DMS153 treated with DMSO at 0.1 percent for 48 hours (cell line): ENCODE results near the gene AUTS2.

Source experiments
- DNase-seq: peaks from one replicate; lab custom pipeline; 2025; ENCODE audit not compliant: unreplicated experiment; lab: John Stamatoyannopoulos, UW

Gene AUTS2

DNA sequence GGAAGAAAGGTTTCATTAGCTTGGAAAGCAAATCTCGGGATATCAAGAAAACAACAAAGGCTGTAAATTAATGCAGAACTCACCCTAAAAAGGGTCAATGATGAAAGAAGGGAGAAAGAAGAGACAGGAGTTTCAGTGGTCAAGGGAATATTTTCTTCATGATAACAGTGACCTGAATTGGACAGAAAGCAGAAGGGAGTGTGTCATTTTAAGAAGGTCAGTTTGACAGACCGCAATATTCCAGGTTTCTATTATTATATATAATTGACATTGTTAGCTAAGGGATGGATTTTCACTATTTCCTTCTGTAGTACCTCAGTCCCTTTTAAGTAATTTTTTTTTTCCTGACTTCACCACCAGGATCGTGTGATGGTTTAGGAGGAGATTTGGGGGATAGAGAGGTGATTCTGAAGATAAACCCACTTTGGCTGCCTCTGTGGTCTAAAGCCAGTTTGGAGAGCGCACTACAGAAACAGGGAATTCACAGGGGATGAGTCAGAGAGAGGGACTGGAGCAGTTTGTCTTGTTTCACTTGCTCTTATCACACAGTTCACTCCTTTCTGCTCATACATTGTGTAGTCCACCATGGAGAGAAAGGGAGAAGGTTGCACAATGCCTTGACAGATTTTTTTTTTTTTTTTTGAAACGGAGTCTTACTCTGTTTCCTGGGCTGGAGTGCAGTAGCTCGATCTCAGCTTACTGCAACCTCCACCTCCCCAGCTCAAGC lies 417.9 kb downstream of the AUTS2 start:
- DNase-seq: no peak

DNA sequence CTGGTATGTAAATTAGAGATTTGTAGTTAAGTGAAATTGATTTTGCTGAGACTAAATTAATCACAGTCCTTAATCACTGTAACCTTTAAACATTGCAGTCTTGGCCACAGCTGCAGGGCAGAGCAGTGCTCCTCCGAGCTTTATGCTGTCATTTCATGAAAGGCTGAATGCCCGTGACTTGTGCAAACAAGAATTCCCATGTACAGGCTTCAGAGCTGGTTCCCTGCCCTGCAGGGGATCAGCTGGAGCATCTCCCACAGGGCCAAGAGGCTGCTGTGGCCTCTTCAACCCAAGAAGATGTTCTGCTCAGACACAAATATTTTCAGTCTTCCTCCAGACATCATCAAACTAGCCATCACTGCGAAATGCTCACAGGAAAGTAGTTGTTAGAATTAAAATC lies 419.1 kb downstream of the AUTS2 start:
- DNase-seq: no peak

DNA sequence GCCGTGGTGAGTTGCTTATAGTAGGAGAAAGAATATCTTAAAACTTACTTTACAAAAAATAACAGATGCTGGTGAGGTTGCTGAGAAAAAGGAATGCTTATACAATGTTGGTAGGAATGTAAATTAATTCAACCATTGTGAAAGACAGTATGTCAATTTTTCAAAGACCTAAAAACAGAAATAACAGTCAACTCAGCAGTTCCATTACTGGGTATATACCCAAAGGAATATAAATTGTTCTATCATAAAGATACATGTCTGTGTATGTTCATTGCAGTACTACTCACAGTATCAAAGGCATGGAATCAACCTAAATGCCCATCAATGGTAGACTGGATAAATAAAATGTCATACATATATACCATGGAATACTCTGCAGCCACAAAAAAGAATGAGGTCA lies 420.4 kb downstream of the AUTS2 start:
- DNase-seq: no peak

DNA sequence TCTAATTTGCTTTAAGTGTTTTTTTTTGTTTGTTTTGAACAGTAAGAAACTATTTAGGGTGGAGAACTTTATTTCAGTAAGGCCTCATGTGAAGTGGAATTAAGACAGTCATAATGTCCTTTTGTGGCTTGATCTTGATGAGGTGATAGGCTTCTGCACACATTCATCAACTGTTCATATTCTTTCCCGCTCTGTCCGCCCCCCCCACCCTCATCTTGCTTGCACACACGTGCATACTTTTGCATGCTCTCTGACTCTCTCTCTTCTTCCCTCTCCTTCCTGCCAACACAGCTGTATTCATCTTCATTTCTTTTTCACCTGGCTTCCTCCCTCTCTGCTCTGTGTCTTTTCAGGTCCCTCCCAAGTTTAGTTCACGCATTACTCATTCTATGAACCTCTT lies 429.6 kb downstream of the AUTS2 start:
- DNase-seq: no peak

DNA sequence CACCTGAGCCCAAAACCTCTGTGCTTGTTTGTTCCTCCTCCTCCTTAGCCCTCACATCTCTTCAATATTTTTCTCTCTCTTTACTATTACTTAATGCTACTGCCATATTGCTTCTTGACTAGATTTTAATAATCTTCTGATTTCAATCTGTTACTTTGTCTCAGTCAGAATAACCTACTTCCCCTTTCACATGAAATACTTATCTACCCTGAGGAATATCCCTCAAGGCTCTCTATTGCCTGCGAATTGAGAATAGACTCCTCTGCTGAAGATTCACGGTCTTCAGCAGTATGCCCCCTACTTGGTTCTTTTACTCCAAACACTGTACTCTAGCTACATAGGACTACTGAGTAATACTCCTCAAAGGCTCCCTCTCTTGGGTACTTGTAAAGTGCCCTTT lies 430.3 kb downstream of the AUTS2 start:
- no peak for DNase-seq

DNA sequence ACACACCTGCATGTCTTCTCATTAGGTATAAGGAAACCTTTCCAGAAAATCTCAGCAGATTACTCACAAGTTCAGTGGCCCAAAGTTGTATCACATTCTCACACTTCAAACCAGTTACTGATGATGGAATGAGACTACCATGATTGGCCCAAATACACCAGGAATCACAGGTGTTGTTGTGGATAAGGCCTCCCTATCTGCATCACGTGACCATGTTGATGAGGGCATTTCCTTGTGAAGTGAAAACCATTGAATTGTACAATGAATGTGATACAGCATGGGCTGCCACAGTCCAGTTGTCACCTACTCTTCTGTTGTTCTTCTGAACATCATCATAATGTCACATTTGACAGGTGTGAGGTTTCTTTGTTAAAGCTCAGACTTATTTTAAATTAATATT lies 431.7 kb downstream of the AUTS2 start:
- DNase-seq: no peak

DNA sequence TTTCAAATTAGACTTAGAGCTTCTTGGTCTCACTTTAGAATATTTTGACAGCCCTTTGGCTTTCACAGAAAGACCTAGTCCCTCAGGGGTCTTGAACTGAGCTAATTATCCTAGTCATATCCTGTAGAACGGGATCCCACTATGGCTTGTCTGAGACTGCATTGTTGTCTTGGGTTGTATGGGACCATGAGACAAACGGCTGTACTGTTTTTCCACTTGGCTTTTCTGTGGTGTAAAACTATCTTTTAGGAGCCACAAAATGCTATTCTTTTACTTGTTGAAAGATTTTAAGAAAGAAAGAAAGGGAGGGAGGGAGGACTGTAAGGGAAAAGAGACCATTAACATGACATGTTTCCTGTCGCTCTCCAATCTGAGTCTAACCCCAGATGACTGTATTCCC lies 432.5 kb downstream of the AUTS2 start:
- no peak for DNase-seq

DNA sequence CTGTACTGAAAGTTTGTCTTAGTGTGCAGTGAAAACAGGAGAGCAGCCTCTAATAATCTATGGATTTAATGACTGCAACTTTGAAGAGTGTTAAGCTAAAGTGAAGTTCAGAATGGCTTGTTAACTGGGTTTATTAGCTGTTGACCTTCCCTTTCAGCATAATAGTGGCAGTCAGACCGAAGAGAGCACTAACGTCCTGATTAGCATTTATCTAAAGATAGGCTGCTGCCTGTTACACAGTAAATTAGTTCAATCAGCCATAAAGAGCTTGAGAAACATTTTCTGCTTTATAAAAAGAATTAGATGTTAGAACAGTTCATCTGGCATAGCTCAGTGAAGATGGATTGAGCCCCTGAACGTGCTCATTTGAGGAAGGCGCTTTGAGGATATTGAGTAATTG lies 433.0 kb downstream of the AUTS2 start:
- DNase-seq: no peak

DNA sequence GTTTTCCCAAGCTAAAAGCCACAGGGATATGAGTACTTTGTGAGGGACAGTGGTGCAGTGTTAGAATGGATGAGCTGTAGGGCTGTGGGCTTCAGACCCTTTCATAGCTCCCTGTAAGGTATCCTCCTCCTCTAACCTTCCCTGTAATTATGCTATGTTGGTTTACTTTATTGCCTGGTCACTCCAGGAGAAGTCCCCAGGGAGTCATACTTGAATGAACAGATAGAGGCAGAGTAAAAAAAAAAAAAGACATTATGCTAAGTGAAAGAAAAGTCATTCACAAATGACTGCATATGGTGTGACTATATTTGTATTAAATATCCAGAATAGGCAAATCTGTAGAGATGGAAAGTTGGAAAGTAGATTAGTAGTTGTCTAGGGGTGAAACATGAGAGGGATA lies 434.4 kb downstream of the AUTS2 start:
- DNase-seq: no peak

DNA sequence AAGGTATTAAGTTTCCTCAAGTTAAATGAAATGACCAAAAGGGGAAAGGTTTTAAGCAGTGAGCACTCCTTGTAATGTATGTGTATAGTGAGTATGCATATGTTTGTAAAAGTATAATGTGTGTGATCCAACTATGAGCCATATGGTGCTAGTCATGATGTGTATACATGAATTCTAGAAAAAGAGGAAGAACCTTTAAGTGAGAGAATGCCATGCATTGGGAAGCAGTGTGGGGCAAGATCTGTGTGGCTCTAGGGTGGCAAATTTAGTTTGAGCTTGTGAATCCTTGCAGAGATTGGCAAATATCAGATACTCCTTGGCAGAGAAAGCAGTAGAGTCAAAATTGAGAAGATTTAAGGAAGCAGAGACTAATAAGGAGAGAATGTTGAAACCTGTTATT lies 435.0 kb downstream of the AUTS2 start:
- no peak for DNase-seq

DNA sequence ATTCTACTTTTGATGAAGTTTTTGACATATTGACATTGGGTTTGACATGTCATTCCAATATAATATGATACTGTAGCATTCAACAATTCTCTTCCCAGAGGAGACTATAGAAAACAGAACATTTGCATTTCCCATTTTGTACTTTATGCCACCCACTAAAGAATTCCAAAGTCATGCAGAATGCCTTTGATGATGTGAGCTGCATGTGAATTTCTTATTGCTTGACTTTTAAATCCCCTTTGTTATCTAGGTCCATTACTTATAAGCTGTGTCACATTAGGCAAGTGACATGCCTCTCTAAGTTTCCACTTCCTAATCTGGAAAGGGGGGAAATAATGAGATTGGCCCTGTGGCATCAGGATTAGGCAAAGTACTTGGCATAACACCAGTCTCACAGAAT lies 436.7 kb downstream of the AUTS2 start:
- no peak for DNase-seq

DNA sequence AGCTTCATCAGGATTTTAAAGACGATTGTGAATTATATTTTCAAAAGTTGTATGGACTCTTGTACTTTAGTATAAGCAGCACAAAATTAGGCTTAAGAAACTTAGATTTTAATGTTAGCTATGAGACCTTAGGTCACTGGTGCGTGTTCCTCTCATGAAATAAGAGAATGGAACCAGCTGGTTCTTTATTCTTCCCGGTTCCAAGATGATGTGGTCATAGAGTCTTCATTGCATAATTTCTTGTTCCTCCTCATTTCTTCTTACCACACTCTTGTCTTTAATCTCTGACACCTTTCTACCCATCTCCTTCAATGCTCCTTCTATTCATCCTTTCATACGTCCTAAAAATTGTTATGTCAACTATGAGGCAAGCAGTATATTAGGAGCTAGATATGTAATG lies 437.2 kb downstream of the AUTS2 start:
- DNase-seq: no peak

DNA sequence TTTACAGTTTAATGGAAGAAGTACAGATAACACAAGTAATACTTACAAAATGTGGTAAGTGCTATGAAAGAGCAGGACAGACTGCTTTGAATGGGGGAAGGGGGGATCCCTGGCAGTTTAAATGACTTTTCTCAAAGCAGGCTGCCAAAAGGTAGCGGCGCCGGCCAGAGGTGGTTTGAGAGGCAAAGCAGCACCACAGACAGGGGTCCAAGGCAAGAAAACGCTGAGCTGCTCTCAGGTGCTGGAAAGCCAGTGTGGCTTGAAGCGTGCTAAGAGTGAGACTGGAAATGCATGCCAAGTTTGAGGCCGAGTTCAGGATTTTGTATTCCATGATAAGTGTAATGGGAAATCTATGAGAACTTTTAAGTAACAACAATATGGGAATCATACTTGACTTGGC lies 437.7 kb downstream of the AUTS2 start:
- DNase-seq: no peak

DNA sequence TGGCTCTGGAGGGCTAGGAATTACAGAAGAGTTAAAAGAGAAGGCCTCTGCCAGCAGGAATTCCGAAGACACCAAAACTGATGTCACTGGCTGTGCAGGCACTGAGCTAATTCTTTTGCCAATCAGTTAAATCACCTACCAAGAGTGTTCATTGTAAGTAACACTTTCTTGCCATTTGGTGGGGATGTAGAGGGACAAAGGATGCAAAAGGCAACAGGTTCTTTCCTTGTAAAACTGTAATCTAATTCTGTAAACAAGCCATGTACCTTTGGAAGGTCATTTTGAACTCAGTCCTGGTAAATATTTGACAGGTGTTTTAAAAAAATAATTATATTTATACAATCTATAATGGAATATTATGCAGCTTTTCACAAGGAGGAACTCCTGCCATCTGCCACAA lies 438.4 kb downstream of the AUTS2 start:
- no peak for DNase-seq

DNA sequence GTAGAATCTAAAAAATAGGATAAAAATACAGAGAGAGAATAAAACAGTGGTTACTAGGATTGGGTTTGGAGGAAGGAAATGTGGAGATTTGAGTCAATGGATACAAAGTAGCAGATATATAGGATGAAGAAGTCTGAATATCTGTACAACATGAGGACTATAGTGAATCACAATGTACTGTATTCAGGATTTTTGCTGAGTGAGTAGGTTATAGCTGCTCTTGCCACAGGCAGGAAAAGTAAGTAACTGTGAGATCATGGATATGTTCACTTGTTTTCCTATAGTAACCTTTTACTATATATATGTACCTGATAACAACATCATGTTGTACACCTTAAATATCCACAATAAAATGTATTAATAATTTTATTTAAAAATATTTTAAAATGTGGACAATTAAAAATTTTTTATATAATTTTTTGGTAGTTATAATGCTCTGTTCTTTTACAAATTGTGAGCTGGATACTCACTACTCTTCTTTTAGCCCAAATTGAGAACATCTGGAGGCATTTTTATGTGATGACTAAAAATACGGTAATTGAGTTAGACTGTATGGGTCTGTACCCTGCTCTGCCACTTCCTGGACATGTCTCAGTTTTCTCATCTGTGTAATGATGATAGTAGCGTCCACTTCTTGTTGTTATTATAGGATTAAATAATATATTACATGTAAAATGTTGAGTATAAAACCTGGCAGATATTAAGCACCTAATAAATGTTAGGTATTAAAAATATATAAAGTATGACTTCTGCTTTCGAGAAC lies 439.1 kb downstream of the AUTS2 start:
- no peak for DNase-seq

DNA sequence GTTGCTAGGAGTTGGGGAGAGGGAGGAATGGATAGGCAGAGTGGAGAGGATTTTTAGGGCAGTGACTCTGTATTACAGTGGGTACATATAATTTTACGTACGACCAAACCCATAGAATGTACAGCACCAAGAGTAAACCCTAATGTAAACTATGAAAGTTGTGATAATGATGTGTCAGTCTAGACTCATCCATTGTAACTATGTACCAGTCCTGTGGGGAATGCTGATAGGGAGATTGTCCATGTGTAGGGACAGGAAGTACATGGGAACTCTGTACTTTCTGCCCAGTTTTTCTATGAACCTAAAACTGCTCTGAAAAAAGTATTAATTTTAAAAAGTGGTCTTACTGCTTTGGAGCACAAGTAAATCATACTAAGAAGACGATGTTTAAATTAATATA lies 441.8 kb downstream of the AUTS2 start:
- no peak for DNase-seq

DNA sequence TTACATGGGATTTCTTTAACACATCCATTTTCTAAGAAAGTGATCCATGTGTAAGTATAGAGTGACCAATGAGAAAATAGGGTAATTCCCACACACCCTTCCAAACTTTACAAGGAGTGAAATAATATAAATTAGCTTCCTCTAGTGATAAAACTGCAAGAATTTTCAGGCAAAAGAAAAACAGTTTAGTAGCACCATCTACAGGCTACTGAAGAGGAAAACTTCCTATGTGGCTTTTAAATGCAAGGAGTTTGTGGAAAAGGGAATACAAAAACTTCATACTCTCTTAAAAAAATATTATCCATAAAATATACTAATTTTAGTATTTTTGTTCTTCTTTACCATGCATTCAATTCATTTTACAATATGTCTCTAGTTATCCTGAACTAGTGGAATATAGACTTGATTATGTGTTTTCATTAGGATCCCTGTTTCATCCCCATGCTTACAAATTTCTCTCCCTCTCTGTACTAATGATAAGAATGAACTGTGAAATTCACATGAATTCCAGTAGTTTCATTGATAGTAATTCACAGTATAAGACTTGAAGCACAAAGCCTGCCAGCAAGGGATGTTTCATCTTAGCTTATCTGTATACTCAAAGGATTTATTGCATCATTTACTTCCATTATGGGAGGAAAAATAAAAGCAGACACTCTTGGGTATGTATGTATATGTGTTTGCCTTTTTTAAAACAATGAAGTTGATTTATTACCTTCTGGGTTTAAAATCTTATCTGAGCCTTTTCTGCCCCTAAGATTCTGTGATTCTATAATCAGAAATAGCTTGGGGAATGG lies 442.9 kb downstream of the AUTS2 start:
- no peak for DNase-seq

DNA sequence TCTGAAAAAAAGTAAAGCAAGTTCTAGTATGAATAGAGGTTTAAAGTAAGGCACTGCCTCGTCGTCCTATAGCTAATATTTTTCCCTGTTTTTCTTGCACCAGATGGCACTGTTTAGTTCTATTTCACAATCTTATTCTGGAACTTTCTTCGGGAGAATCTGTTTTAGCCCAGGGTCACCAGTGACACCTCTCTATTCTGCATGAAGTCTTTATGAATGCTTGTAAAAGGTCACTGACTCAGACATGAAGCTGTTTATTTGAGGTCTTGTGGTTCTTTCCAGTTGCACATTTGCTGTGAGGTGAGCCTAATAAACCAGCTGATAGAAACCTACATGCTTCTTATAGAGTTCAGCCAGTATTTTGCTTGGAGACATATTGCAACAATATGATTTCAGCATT lies 444.3 kb downstream of the AUTS2 start:
- no peak for DNase-seq

DNA sequence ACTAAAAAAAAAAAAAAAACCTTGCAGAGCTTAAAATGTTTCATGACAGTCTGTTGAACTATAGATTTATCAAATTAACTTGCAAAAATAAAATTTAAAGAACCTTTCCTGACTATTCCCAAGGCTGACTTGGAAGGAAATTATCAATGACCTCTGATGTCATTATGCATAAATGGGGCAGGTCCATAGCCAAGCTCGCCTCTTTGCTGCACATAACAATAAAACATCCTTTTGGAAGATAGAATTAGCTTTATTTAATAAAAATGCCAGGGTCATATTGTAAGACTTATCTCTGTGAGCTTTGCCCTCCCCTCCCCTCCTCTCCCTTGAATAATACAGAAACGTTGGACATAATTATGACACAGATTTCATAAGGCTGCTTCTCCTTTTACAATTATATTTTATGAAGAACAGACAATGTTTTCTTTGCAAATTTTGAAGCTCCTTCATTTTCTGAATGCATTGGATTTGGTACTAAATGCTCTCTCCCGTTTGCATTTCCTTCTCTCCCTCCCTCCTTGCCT lies 444.8 kb downstream of the AUTS2 start:
- DNase-seq: no peak

DNA sequence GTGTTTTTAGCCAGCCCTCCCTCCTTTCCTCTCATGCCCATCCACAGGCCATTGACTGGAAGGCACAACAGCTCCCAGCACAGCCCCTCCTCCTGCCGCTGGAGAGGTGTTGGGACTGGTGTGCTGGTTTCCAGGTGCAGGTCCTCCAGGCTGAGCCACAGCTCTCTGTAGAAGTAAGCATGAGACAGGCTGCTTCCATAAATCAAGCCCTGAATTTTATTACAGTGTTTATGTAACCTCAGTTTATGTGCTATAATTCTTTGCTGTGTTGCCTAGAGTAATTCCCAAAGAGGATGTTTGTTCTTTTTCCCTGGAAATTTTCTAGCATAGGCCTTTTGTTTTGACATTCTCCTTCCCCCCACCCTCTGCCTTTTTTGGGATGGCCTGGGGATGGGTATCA lies 445.8 kb downstream of the AUTS2 start:
- DNase-seq: peak; percentile 72

DNA sequence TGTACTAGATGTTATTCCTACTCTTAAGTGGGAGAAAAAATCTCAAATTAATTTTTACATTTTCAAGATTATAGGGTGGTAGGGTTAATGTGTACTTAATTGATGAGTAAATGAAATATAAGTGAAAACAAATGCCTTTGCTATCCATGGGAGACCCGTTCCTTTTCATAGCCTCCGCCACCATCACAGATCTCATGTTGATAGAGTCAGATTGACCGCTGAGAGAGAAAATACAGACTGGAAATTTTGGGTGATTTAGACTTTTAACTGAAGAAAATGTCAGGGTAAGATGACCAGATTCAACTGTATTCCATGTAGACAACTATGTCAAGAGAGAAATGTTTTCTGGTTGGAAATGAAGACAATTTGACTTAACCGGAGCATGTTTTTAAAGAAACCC lies 446.2 kb downstream of the AUTS2 start:
- no peak for DNase-seq

DNA sequence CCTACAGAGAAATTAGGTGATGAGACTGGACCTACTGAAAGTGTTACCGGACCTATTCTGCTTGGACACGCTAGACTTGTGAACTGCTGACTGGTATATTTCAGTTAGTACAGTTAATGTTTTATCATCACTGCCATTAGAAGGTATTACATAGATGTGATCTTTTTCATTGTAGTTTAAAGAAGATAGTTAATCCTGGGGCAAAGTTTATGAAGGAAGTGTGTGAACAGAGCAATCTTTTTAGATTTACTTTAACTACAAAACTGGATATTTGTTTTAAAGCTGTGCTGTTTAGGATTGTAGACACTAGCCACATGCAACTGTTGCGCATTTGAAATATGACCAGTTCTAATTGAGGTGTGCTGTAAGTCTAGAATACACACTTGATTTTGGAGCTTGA lies 446.7 kb downstream of the AUTS2 start:
- no peak for DNase-seq
